ENCODE measurements around the gene NSMCE4A. TPM values are rescaled to one million over a fixed set of nuclear protein-coding genes. Genes with fewer than 3 reads are reported as not detected.

The NSMCE4A gene
- total and polyA plus RNA-seq, 7 donors: 10.7 to 41.9 (median 15.3) TPM

- 78 to 87% (median 80%) methylated on average over 7 of the region's 7 CpGs for WGBS, 3 donors
- intact Hi-C loops (cut with DNase I): no loop called here
- H3K9me3 ChIP-seq: no peaks in the 10 kb centered on the region
- H3K4me3 ChIP-seq: no peak overlapping the region
- TF ChIP-seq CTCF (IDR thresholded peaks at IDR 0.05): no peak
- H3K4me1 ChIP-seq: no peaks in the 10 kb centered on the region
- H3K36me3 ChIP-seq (ENCODE audit: insufficient read depth in 1 of 2, low read depth in 1 of 2): no peaks in the 10 kb centered on the region
- ATAC-seq (no peak), DNase-seq (no peak)
- no peaks in the 10 kb centered on the region for H3K27me3 ChIP-seq (ENCODE audit: insufficient read depth in 3 of 3, low read length in 2 of 3)
- no peak overlapping the region for H3K27ac ChIP-seq
Measured at GRCh38 chr10:121947343-121948330, 27.4 kb downstream of the NSMCE4A start.

- 70 to 93% (median 75%) methylated on average over 2 of the region's 2 CpGs for WGBS, 3 donors
Measured at GRCh38 chr10:121942749-121943416, 32.1 kb downstream of the NSMCE4A start.

GRCh38 chr10:121941532-121941931 is 33.5 kb downstream of the NSMCE4A start:
- H3K27ac ChIP-seq: no peak overlapping the region
- H3K4me1 ChIP-seq: no peaks in the 10 kb centered on the region
- intact Hi-C loops (cut with DNase I): no loop called here
- 71 to 92% (median 79%) methylated on average over 3 of the region's 3 CpGs for WGBS, 3 donors
- no peaks in the 10 kb centered on the region for H3K27me3 ChIP-seq (ENCODE audit: insufficient read depth in 3 of 3, low read length in 2 of 3)
- ATAC-seq (no peak), DNase-seq (no peak)
- no peaks in the 10 kb centered on the region for H3K9me3 ChIP-seq
- no peak for TF ChIP-seq CTCF (IDR thresholded peaks at IDR 0.05)
- H3K4me3 ChIP-seq: no peak overlapping the region
- no peaks in the 10 kb centered on the region for H3K36me3 ChIP-seq (ENCODE audit: insufficient read depth in 1 of 2, low read depth in 1 of 2)

More at GRCh38 chr10:121942749-121943416, 32.1 kb downstream of the NSMCE4A start:
- Histone ChIP-seq H3K27ac (peak overlapping the region; percentile 9), H3K4me3 (no peak overlapping the region), H3K36me3 (ENCODE audit: insufficient read depth in 1 of 2, low read depth in 1 of 2) (no peaks in the 10 kb centered on the region), H3K4me1 (no peaks in the 10 kb centered on the region), H3K27me3 (ENCODE audit: insufficient read depth in 3 of 3, low read length in 2 of 3) (no peaks in the 10 kb centered on the region), H3K9me3 (no peaks in the 10 kb centered on the region)
- no peak for TF ChIP-seq CTCF (IDR thresholded peaks at IDR 0.05)
- ATAC-seq (peak; percentile 34 to 76 (median 65)), DNase-seq (no peak)
- intact Hi-C loops (cut with DNase I): no loop called here

- H3K4me3 ChIP-seq: no peak overlapping the region
- no peaks in the 10 kb centered on the region for H3K36me3 ChIP-seq (ENCODE audit: insufficient read depth in 1 of 2, low read depth in 1 of 2)
- 97 to 98% (median 97%) methylated on average over 2 of the region's 2 CpGs for WGBS, 3 donors
- no peaks in the 10 kb centered on the region for H3K4me1 ChIP-seq
- ATAC-seq (no peak), DNase-seq (no peak)
- no peaks in the 10 kb centered on the region for H3K27me3 ChIP-seq (ENCODE audit: insufficient read depth in 3 of 3, low read length in 2 of 3)
- H3K9me3 ChIP-seq: no peaks in the 10 kb centered on the region
- intact Hi-C loops (cut with DNase I): no loop called here
- H3K27ac ChIP-seq: no peak overlapping the region
- no peak for TF ChIP-seq CTCF (IDR thresholded peaks at IDR 0.05)
Measured at GRCh38 chr10:121936295-121936694, 38.7 kb downstream of the NSMCE4A start.
